H1 (cell line): ENCODE measurements around the gene B3GNT2. TPM values are rescaled to one million over a fixed set of nuclear protein-coding genes. Genes with fewer than 3 reads are reported as not detected.

Experiments
- CTCF ChIA-PET: fragments of 300-600 bp; sonication (Branson Sonifier 250); formaldehyde crosslinking; loops from one replicate; lab custom pipeline; 2021; ENCODE audit not compliant: partially characterized antibody; lab: Charles Lee
- POLR2A ChIA-PET: fragments of 300-600 bp; sonication (Branson Sonifier 250); formaldehyde crosslinking; loops from one replicate; lab custom pipeline; 2021; ENCODE audit warnings: inconsistent platforms; ENCODE audit not compliant: partially characterized antibody; lab: Charles Lee
- DNase-seq, 2 experiments: peaks; one replicate each; pipeline versions ENCODE4 v3.0.0 to v3.0.0-alpha.2; 2010 to 2022; ENCODE audit warnings: low spot score in 2 of 2, low read depth in 1 of 2, mixed read lengths in 1 of 2
- FAIRE-seq: peaks from 2 replicates; lab custom pipeline; 2011; peaks lifted over from hg19 to GRCh38; lab: Jason Lieb, UNC
- H2AFZ ChIP-seq: 2 replicates; pipeline ENCODE4 v1.8.1; 2012; ENCODE audit warnings: low read length, inconsistent platforms
- H2AK5ac ChIP-seq: 2 replicates; pipeline ENCODE4 v1.6.1; 2013; ENCODE audit warnings: low read depth, low read length
- H2BK120ac ChIP-seq: replicated peaks from 2 replicates; pipeline ENCODE3; 2013; ENCODE audit warnings: low read depth, low read length, inconsistent platforms
- H2BK12ac ChIP-seq: 2 replicates; pipeline ENCODE4 v1.6.1; 2013; ENCODE audit warnings: low read depth, low read length
- H2BK15ac ChIP-seq: 2 replicates; pipeline ENCODE4 v1.6.1; 2013; ENCODE audit warnings: low read length
- H2BK20ac ChIP-seq: 2 replicates; pipeline ENCODE4 v1.6.1; 2013; ENCODE audit warnings: low read length
- H2BK5ac ChIP-seq: 2 replicates; pipeline ENCODE4 v1.6.1; 2013; ENCODE audit warnings: low read depth, low read length
- H3K14ac ChIP-seq: 2 replicates; pipeline ENCODE4 v1.6.1; 2013; ENCODE audit warnings: inconsistent platforms; ENCODE audit not compliant: insufficient read length
- H3K18ac ChIP-seq: 2 replicates; pipeline ENCODE4 v1.6.1; 2013; ENCODE audit warnings: low read length; ENCODE audit errors: extremely low read depth
- H3K23ac ChIP-seq: 2 replicates; pipeline ENCODE4 v1.6.1; 2013; ENCODE audit warnings: inconsistent platforms; ENCODE audit not compliant: insufficient read length
- H3K23me2 ChIP-seq: 2 replicates; pipeline ENCODE4 v1.6.1; 2013; ENCODE audit warnings: low read depth, low read length
- H3K27ac ChIP-seq: 2 replicates; pipeline ENCODE4 v1.6.1; 2011; ENCODE audit warnings: low read depth, low read length, inconsistent platforms
- H3K27me3 ChIP-seq, 4 experiments: replicated peaks in 1 of 4; 1 replicate in 1 of 4; 2 replicates in 3 of 4; pipeline versions ENCODE4 v1.6.1 to v1.8.1; 2011 to 2013; ENCODE audit warnings: low read length in 3 of 4, mild to moderate bottlenecking in 3 of 4, inconsistent platforms in 2 of 4, mixed read lengths in 2 of 4, moderate library complexity in 1 of 4; ENCODE audit not compliant: control insufficient read depth in 3 of 4, insufficient read depth in 3 of 4; ENCODE audit errors: extremely low read depth in 1 of 4
- H3K36me3 ChIP-seq, 4 experiments: 2 replicates each; pipeline versions ENCODE4 v1.6.1 to v1.8.1; 2011 to 2013; ENCODE audit warnings: mild to moderate bottlenecking in 4 of 4, low read length in 3 of 4, moderate library complexity in 2 of 4, control low read depth in 1 of 4, inconsistent platforms in 1 of 4; ENCODE audit not compliant: insufficient read depth in 4 of 4, control insufficient read depth in 2 of 4
- H3K4ac ChIP-seq: replicated peaks from 2 replicates; pipeline ENCODE3; 2013; ENCODE audit warnings: low read length, low read depth, mixed read lengths, inconsistent platforms; ENCODE audit not compliant: insufficient read length
- H3K4me1 ChIP-seq, 4 experiments: replicated peaks in 1 of 4; 1 replicate in 1 of 4; 2 replicates in 3 of 4; pipeline versions ENCODE4 v1.6.1 to v1.8.1; 2011 to 2013; ENCODE audit warnings: low read length in 3 of 4, inconsistent platforms in 2 of 4, mixed read lengths in 1 of 4; ENCODE audit not compliant: insufficient read depth in 4 of 4, control insufficient read depth in 3 of 4
- H3K4me2 ChIP-seq, 2 experiments: 2 replicates each; pipeline versions ENCODE4 v1.6.1 to v1.8.1; 2011 to 2013; ENCODE audit warnings: low read depth in 2 of 2, low read length in 2 of 2, control low read depth in 1 of 2, inconsistent platforms in 1 of 2, mild to moderate bottlenecking in 1 of 2; ENCODE audit not compliant: insufficient read depth in 1 of 2
- H3K4me3 ChIP-seq, 4 experiments: fragments of 200-600, 300-600 bp in 1 of 4; sonication (generic), shearing (Covaris generic), sonication (Bioruptor Twin) in 1 of 4; 2 replicates each; pipeline versions ENCODE4 v1.5.1 to v1.8.1; 2011 to 2016; ENCODE audit warnings: low read length in 4 of 4, low read depth in 3 of 4, control low read depth in 2 of 4, inconsistent platforms in 2 of 4, mild to moderate bottlenecking in 2 of 4, mixed read lengths in 1 of 4, moderate library complexity in 1 of 4; ENCODE audit not compliant: insufficient read depth in 2 of 4; ENCODE audit errors: extremely low read depth in 1 of 4
- H3K56ac ChIP-seq: replicated peaks from 2 replicates; pipeline ENCODE3; 2013; ENCODE audit warnings: low read depth, mild to moderate bottlenecking, mixed read lengths, low read length, inconsistent platforms; ENCODE audit not compliant: insufficient read length
- H3K79me1 ChIP-seq: 2 replicates; pipeline ENCODE4 v1.6.1; 2013; ENCODE audit warnings: low read depth, low read length, control low read depth
- H3K79me2 ChIP-seq, 2 experiments: 2 replicates each; pipeline versions ENCODE4 v1.6.1 to v1.8.1; 2012 to 2013; ENCODE audit warnings: low read length in 2 of 2, mild to moderate bottlenecking in 2 of 2, inconsistent platforms in 1 of 2; ENCODE audit not compliant: insufficient read depth in 2 of 2, control insufficient read depth in 1 of 2
- H3K9ac ChIP-seq, 4 experiments: replicated peaks in 1 of 4; 1 replicate in 1 of 4; 2 replicates in 3 of 4; pipeline versions ENCODE4 v1.6.1 to v1.8.1; 2011 to 2013; ENCODE audit warnings: low read depth in 3 of 4, low read length in 3 of 4, control low read depth in 2 of 4, mild to moderate bottlenecking in 2 of 4, moderate library complexity in 2 of 4, inconsistent platforms in 1 of 4; ENCODE audit errors: extremely low read depth in 1 of 4
- H3K9me3 ChIP-seq, 2 experiments: 2 replicates each; pipeline versions ENCODE4 v1.6.1 to v1.8.1; 2012 to 2013; ENCODE audit warnings: mild to moderate bottlenecking in 2 of 2, moderate library complexity in 2 of 2, control low read depth in 1 of 2, inconsistent platforms in 1 of 2, low read depth in 1 of 2, low read length in 1 of 2, mixed read lengths in 1 of 2; ENCODE audit not compliant: insufficient read depth in 2 of 2
- H4K20me1 ChIP-seq, 2 experiments: replicated peaks in 1 of 2; 2 replicates each; pipeline versions ENCODE3 to v1.8.1; 2011 to 2013; ENCODE audit warnings: inconsistent platforms in 2 of 2, low read length in 2 of 2, mild to moderate bottlenecking in 1 of 2; ENCODE audit not compliant: insufficient read depth in 2 of 2, control insufficient read depth in 1 of 2
- H4K5ac ChIP-seq: 2 replicates; pipeline ENCODE4 v1.6.1; 2013; ENCODE audit warnings: low read length, low read depth, mixed read lengths, inconsistent platforms; ENCODE audit not compliant: insufficient read length
- H4K8ac ChIP-seq: 2 replicates; pipeline ENCODE4 v1.8.0; 2013; ENCODE audit warnings: mild to moderate bottlenecking, moderate library complexity, low read length, inconsistent platforms; ENCODE audit not compliant: insufficient read depth; ENCODE audit errors: extremely low read depth
- H4K91ac ChIP-seq: replicated peaks from 2 replicates; pipeline ENCODE3; 2013; ENCODE audit warnings: low read length, mixed read lengths, inconsistent platforms; ENCODE audit not compliant: insufficient read length
- ATF2 ChIP-seq: IDR thresholded peaks from 2 replicates; pipeline ENCODE4 v1.6.1; 2012; ENCODE audit warnings: low read length, inconsistent platforms
- BCL11A ChIP-seq, 2 experiments: IDR thresholded peaks; one replicate each; pipeline ENCODE4 v1.6.1; 2011; ENCODE audit warnings: low read depth in 2 of 2, low read length in 2 of 2, mild to moderate bottlenecking in 2 of 2
- BRCA1 ChIP-seq: IDR thresholded peaks from 2 replicates; pipeline ENCODE4 v1.6.1; 2012; ENCODE audit warnings: low read depth, low read length, improper control_type of control experiment
- CBX5 ChIP-seq: fragments of 300-800, 300-1000 bp; sonication (generic); IDR thresholded peaks from 2 replicates; pipeline ENCODE4 v1.7.1; 2016; ENCODE audit warnings: antibody characterized with exemption, low read length, low read depth
- CREB1 ChIP-seq: IDR thresholded peaks from 2 replicates; pipeline ENCODE4 v1.6.1; 2012; ENCODE audit warnings: inconsistent platforms
- FOSL1 ChIP-seq: IDR thresholded peaks from 2 replicates; pipeline ENCODE4 v1.6.1; 2011; ENCODE audit warnings: mild to moderate bottlenecking, low read depth, low read length, moderate library complexity; ENCODE audit not compliant: insufficient read depth
- HDAC2 ChIP-seq, 2 experiments: fragments of 300-600 bp in 1 of 2; sonication (generic) in 1 of 2; IDR thresholded peaks; 2 replicates each; pipeline ENCODE4 v1.6.1; 2011 to 2012; ENCODE audit warnings: low read depth in 2 of 2, low read length in 2 of 2, mild to moderate bottlenecking in 2 of 2, moderate library complexity in 2 of 2, borderline replicate concordance in 1 of 2, inconsistent platforms in 1 of 2
- JUND ChIP-seq: IDR thresholded peaks from 2 replicates; pipeline ENCODE4 v1.6.1; 2011; ENCODE audit warnings: mild to moderate bottlenecking, improper control_type of control experiment, low read length
- SAP30 ChIP-seq: fragments of 300-600 bp; sonication (generic); IDR thresholded peaks from 2 replicates; pipeline ENCODE4 v1.7.1; 2012; ENCODE audit warnings: low read length, moderate library complexity, mild to moderate bottlenecking, inconsistent platforms; ENCODE audit not compliant: insufficient read depth, insufficient replicate concordance
- SIX5 ChIP-seq: IDR thresholded peaks from 2 replicates; pipeline ENCODE4 v1.6.1; 2011; ENCODE audit warnings: mild to moderate bottlenecking, low read depth, low read length
- YY1 ChIP-seq: IDR thresholded peaks from 2 replicates; pipeline ENCODE4 v1.6.1; 2011; ENCODE audit warnings: low read depth, mild to moderate bottlenecking, low read length
- WGBS, 2 experiments: shearing (Covaris generic) in 1 of 2; methylation state at CpG; one replicate each; pipeline versions ENCODE4 v1.1.6 to v1.1.7; 2013 to 2015; ENCODE audit warnings: low lambda C conversion rate in 2 of 2, mixed read lengths in 2 of 2, inconsistent platforms in 1 of 2, low coverage in 1 of 2, missing lambda C conversion rate in 1 of 2; ENCODE audit not compliant: insufficient replicate concordance in 2 of 2, insufficient coverage in 1 of 2, insufficient read length in 1 of 2; ENCODE audit errors: extremely low coverage in 1 of 2, missing lambda C conversion rate in 1 of 2; 5-methylcytosine and 5-hydroxymethylcytosine counted together
- polyA plus RNA-seq, 7 experiments: library from polyadenylated mRNA; depleted of rRNA in 3 of 7; stranded (reverse) in 5 of 7; unstranded in 2 of 7; fragments of >200 nt in 5 of 7; fragments of 200-250 nt in 2 of 7; gene quantifications; 1 replicate in 5 of 7; 2 replicates in 1 of 7; 4 replicates in 1 of 7; pipeline versions ENCODE4 v1.2.1 to v1.2.3, GENCODE V29; 2011 to 2013; ENCODE audit warnings: missing spikeins in 2 of 7, mixed read lengths in 2 of 7
- total RNA-seq: library from RNA; stranded (reverse); fragmentation: NEBNext Ultra II Directional; extraction: Animal tissue kit (Norgen Biotek cat#: 25700); gene quantifications from 2 replicates; pipeline ENCODE4 v1.2.1, GENCODE V29; 2021

The B3GNT2 gene
- total and polyA plus RNA-seq, 2 of the 8 experiments (the other 6 are each of a cell fraction or from before 2014, with no cell fraction given), result 20.1 to 40.8 TPM

- WGBS, 2 experiments, result 74% methylated on average over 3 of the region's 3 CpGs; no CpG with 5 or more reads in 1 of the 2 experiments
- Histone ChIP-seq H3K36me3 (no peaks in the 10 kb centered on the region), H3K79me1 (no peaks in the 10 kb centered on the region), H2AK5ac (no peak overlapping the region), H3K18ac (no peak overlapping the region), H2BK12ac (no peak overlapping the region), H2AFZ (no peak overlapping the region), H3K14ac (no peak overlapping the region), H3K9me3 (no peaks in the 10 kb centered on the region), H3K9ac (no peak overlapping the region), H3K27ac (no peak overlapping the region), H3K4me1 (peaks cover 0 to 11% (median 0%) of the 10 kb centered on the region in 4 experiments; a peak in 3 of 7 replicates), H2BK15ac (no peak overlapping the region), H3K23ac (no peak overlapping the region), H4K91ac (no peak overlapping the region), H3K23me2 (no peaks in the 10 kb centered on the region), H4K8ac (no peak overlapping the region)
- CTCF ChIA-PET, result no interaction called here
- no peak for DNase-seq
- TF ChIP-seq SAP30, result no peak
- no peak for TF ChIP-seq FOSL1
- no peak for TF ChIP-seq BRCA1
- TF ChIP-seq SIX5, result no peak
- TF ChIP-seq ATF2, result no peak
- TF ChIP-seq HDAC2 (IDR thresholded peaks at IDR 0.05; ENCODE audit: borderline replicate concordance in 1 of 2, low read depth in 2 of 2, low read length in 2 of 2), result no peak
- no peak for TF ChIP-seq BCL11A (IDR thresholded peaks at IDR 0.05; ENCODE audit: low read depth in 2 of 2, low read length in 2 of 2)
- TF ChIP-seq YY1, result no peak
- no peak for TF ChIP-seq JUND
- no peak for TF ChIP-seq CREB1
- TF ChIP-seq CBX5, result no peak
- TF ChIP-seq, all 59 proteins: peak for 0
- Histone ChIP-seq H2BK5ac (no peak overlapping the region), H3K4ac (no peak overlapping the region), H3K27me3 (peaks cover 0 to 2% (median 0%) of the 10 kb centered on the region in 4 experiments; a peak in 1 of 7 replicates), H3K56ac (no peak overlapping the region), H4K5ac (no peak overlapping the region), H4K20me1 (no peaks in the 10 kb centered on the region), H3K4me2 (no peak overlapping the region), H2BK120ac (no peak overlapping the region), H3K79me2 (no peaks in the 10 kb centered on the region), H3K4me3 (no peak overlapping the region), H2BK20ac (no peak overlapping the region)
- no peak for FAIRE-seq
- POLR2A ChIA-PET, result interaction anchor here (0.6 kb wide), 1 partner anchor 174 kb away, joined by 3 read pairs; no protein-coding TSS in a partner anchor
These were observed 14.1 kb upstream of the B3GNT2 start for GRCh38 chr2:62181843-62182242.
